Measurements from ENCODE around the gene ANTXR1. TPM values are rescaled to one million over a fixed set of nuclear protein-coding genes. Genes with fewer than 3 reads are reported as not detected.

Gene ANTXR1
- total RNA-seq, 1 donor from 2014 or later, result 54.3 TPM

GRCh38 chr2:69021727-69022126 is 8.7 kb downstream of the ANTXR1 start:
- ATAC-seq, result no peak
- Histone ChIP-seq H3K4me3 (no peak overlapping the region), H3K27me3 (ENCODE audit: low read depth) (no peaks in the 10 kb centered on the region), H3K36me3 (no peaks in the 10 kb centered on the region), H3K9me3 (no peaks in the 10 kb centered on the region), H3K4me1 (peaks cover 16% of the 10 kb centered on the region), H3K27ac (no peak overlapping the region)
- TF ChIP-seq, protein P1, sequence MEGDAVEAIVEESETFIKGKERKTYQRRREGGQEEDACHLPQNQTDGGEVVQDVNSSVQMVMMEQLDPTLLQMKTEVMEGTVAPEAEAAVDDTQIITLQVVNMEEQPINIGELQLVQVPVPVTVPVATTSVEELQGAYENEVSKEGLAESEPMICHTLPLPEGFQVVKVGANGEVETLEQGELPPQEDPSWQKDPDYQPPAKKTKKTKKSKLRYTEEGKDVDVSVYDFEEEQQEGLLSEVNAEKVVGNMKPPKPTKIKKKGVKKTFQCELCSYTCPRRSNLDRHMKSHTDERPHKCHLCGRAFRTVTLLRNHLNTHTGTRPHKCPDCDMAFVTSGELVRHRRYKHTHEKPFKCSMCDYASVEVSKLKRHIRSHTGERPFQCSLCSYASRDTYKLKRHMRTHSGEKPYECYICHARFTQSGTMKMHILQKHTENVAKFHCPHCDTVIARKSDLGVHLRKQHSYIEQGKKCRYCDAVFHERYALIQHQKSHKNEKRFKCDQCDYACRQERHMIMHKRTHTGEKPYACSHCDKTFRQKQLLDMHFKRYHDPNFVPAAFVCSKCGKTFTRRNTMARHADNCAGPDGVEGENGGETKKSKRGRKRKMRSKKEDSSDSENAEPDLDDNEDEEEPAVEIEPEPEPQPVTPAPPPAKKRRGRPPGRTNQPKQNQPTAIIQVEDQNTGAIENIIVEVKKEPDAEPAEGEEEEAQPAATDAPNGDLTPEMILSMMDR (IDR thresholded peaks at IDR 0.05), result no peak
- intact Hi-C loops (cut with DNase I), result no loop called here
- no peak for DNase-seq

- H3K27me3 ChIP-seq (ENCODE audit: low read depth), result no peaks in the 10 kb centered on the region
- H3K4me3 ChIP-seq, result no peak overlapping the region
- no peaks in the 10 kb centered on the region for H3K36me3 ChIP-seq
- H3K9me3 ChIP-seq, result no peaks in the 10 kb centered on the region
- intact Hi-C loops (cut with DNase I), result no loop called here
- no peak overlapping the region for H3K27ac ChIP-seq
- ATAC-seq, result no peak
- H3K4me1 ChIP-seq, result peaks cover 16% of the 10 kb centered on the region
- TF ChIP-seq, protein P1 (IDR thresholded peaks at IDR 0.05), result no peak
- DNase-seq, result no peak
Measured at GRCh38 chr2:69022548-69022947, 9.6 kb downstream of the ANTXR1 start.

GRCh38 chr2:69023236-69023635 is 10.3 kb downstream of the ANTXR1 start:
- intact Hi-C loops (cut with DNase I), result no loop called here
- no peak for ATAC-seq

DNA sequence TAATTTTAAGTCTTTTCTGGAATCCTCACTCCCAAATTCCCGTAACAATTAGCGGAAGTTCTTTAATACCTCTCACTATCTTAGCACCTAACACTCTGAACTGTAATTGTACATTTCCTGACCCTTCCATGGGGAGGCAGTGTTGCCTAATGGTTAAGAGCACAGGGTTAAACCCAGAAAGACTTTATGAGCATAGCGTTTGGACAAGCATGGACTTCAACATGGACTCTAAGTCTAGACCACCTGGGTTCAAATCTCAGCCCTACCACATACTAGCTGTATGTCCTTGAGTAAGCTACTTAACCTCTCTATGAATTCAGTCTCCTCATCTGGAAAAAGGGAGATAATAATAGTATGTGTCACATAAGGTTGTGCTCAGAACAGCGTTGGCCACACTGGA is 13.0 kb downstream of the ANTXR1 start:
- no peak for DNase-seq
- Histone ChIP-seq H3K27me3 (ENCODE audit: low read depth) (no peaks in the 10 kb centered on the region), H3K27ac (no peak overlapping the region), H3K36me3 (no peaks in the 10 kb centered on the region), H3K4me1 (peaks cover under 1% of the 10 kb centered on the region), H3K9me3 (no peaks in the 10 kb centered on the region), H3K4me3 (no peak overlapping the region)
- intact Hi-C loops (cut with DNase I), result no loop called here
- ATAC-seq, result peak; percentile 78 to 81
- TF ChIP-seq, protein P1 (IDR thresholded peaks at IDR 0.05), result peak; percentile 62

More at GRCh38 chr2:69023236-69023635, 10.3 kb downstream of the ANTXR1 start:
- Histone ChIP-seq H3K4me3 (no peak overlapping the region), H3K27me3 (ENCODE audit: low read depth) (no peaks in the 10 kb centered on the region), H3K27ac (no peak overlapping the region), H3K4me1 (peaks cover 16% of the 10 kb centered on the region), H3K9me3 (no peaks in the 10 kb centered on the region), H3K36me3 (no peaks in the 10 kb centered on the region)
- TF ChIP-seq, protein P1 (IDR thresholded peaks at IDR 0.05), result no peak
- DNase-seq, result no peak

DNA sequence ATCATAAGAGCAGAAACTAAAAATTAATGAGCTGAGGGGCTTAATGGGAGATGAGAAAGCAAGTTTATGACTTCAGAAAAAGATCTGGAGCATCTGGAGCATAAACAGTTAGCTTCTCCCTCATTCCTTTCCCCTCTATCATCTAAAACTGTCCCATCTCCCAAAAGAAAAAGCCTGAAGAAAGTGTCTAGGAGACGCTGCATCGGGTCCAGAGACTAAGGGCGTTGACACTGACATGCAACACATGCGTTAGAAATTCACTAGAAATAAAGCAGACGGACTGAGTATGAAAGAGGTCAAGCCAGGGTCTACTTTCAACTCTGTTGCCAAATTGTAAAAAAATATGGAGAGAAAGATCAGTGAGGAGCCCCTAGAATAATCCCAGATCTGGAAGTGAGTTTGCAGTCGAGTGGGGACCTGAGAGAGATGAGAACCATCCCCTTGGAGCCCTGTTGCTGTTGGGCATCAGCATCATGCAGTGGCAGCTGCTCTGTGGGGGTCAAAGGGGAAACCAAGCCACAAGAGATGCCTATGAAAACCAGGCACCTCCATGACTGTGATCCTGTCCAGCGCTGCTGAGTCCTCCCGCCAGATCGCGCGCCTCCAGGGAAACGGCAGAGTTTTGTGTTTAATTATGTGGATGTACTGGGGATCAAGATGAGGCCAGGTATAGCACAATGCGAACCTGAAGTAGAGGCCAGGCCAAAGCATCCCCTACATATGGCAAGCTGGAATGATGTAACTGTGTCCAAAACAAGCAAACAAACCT is 13.9 kb downstream of the ANTXR1 start:
- no peak overlapping the region for H3K4me3 ChIP-seq
- TF ChIP-seq, protein P1 (IDR thresholded peaks at IDR 0.05), result no peak
- no peak overlapping the region for H3K27ac ChIP-seq
- no peaks in the 10 kb centered on the region for H3K36me3 ChIP-seq
- ATAC-seq (peak; percentile 29 to 34), DNase-seq (no peak)
- no peaks in the 10 kb centered on the region for H3K9me3 ChIP-seq
- no peaks in the 10 kb centered on the region for H3K4me1 ChIP-seq
- intact Hi-C loops (cut with DNase I), result no loop called here
- H3K27me3 ChIP-seq (ENCODE audit: low read depth), result no peaks in the 10 kb centered on the region

Measured in lower lobe of right lung (tissue), 2 donors.